Measurements from ENCODE around the gene NPW.
A peak's percentile ranks its signal among the peaks of the same experiment; 100 is the strongest.

Gene NPW

DNA sequence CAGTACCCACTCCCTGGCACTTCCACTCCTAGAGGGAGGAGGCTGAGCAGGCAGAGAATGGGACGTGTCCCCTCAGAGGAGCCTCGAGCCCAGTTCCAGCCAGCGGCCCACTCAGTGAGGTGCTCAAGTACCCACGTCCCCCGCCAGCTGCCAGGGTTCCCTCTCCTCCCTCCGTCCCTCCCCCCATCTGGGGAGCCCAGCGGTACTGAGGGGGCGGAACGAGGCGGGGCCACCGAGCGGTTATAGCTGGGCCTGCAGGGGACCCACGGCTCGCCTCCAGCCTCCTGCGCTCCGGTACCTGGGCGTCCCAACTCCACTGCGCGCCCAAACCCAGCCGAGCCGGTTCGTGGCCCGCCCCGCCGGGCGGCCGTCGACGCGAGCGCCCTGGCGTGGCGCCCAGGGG lies at the start of gene NPW:
Gene NPW (plus strand): TSS at position 268 of the 403 bp plus-strand sequence.
- H3K4me2 ChIP-seq, result peak within 1 kb of the TSS; percentile 75
- H3K27me3 ChIP-seq, result peaks cover 45% of the 10 kb centered on the region
- peak within 1 kb of the TSS; percentile 60 for H3K4me3 ChIP-seq
- no peak for TF ChIP-seq Cebpa-rat (IDR thresholded peaks at IDR 0.05)
- no peaks in the 10 kb centered on the region for H3K9me3 ChIP-seq
- H3K36me3 ChIP-seq, result no peaks in the 10 kb centered on the region
- H3K27ac ChIP-seq, result peak within 1 kb of the TSS; percentile 61; the same call in 1 of the 2 replicates
- H3K4me1 ChIP-seq, result peaks cover 56% of the 10 kb centered on the region
- H4K20me1 ChIP-seq, result 0 out of 2 replicates have a peak, but pooled peaks cover 6% of the 10 kb centered on the region
- peak within 1 kb of the TSS; percentile 66 for H3K9ac ChIP-seq

GRCh38 chr16:1971796-1972489 lies 47.6 kb upstream of the NPW start, which contains the start of gene TBL3:
Gene TBL3, plus strand, starts transcription at chr16:1972053. Its CDS starts 112 bp downstream, at chr16:1972165.
- Histone ChIP-seq H3K9ac (peak within 1 kb of the TSS; percentile 92), H3K9me3 (no peaks in the 10 kb centered on the region), H3K4me3 (peak within 1 kb of the TSS; percentile 100), H3K27ac (peak within 1 kb of the TSS; percentile 92), H4K20me1 (peaks cover 42% of the 10 kb centered on the region), H3K4me1 (peaks cover 27% of the 10 kb centered on the region), H3K27me3 (no peaks in the 10 kb centered on the region), H3K4me2 (peak within 1 kb of the TSS; percentile 99), H3K36me3 (peaks cover 38% of the 10 kb centered on the region)
- no peak for TF ChIP-seq Cebpa-rat (IDR thresholded peaks at IDR 0.05)

DNA sequence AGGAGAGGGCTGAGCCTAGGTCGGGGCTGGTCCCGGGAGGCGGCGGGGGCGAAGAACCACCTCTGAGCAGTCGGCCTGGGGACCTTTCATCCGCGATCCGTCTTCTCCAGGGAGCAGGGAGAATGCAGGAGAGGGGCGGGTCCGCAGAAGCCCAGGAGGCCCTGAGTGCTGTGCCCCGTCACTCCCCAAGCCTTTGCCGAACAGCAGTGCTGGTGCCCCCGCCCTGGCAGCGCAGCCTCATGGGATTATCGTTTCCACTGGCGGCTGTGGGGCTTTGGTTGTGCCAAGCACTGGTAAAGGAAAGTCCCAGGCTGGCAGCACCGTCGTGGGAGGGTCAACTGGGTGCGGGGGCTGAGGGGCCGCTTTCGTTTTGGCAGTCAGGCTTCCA lies 47.1 kb upstream of the NPW start:
- peaks cover 27% of the 10 kb centered on the region for H3K4me1 ChIP-seq
- peak overlapping the region; percentile 99 for H3K4me2 ChIP-seq
- H3K9ac ChIP-seq, result peak overlapping the region; percentile 92
- TF ChIP-seq Cebpa-rat (IDR thresholded peaks at IDR 0.05), result no peak
- no peaks in the 10 kb centered on the region for H3K27me3 ChIP-seq
- H3K27ac ChIP-seq, result peak overlapping the region; percentile 92
- H3K9me3 ChIP-seq, result no peaks in the 10 kb centered on the region
- H3K36me3 ChIP-seq, result peaks cover 40% of the 10 kb centered on the region
- H4K20me1 ChIP-seq, result peaks cover 43% of the 10 kb centered on the region
- peak overlapping the region; percentile 100 for H3K4me3 ChIP-seq

DNA sequence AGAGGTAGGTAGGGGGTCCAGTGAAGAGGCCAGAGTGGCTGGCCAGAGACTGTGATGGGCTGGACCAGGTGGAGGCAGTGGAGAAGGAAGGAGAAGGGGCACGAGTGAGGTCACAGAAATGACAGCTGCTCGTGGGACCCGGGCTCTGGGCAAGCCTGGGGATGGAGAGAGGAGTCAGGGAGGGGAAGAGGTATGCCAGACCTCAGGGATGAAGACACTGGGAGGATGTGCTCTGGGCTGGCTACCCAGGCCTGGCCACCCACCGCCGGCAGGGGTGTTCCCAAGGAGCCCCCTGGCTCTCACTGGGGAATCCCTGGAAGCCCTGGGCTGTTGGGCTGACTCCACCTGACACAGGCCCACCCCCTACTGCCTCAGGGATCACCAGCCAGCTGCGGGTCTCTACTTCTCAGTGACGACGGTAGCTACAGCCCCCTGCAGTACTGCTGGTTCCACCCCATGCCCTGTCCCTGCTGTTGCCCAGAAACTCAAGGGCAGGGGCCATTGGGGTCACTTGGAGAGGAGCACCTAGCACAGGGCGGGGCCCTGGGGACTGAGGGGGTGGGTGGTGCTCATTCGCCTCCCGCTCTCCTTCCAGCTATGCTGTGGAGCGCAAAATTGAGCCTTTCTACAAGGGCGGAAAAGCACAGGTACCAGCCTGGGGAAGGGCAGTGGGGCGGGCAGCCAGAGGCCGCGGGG lies 46.0 kb upstream of the NPW start:
- no peaks in the 10 kb centered on the region for H3K9me3 ChIP-seq

DNA sequence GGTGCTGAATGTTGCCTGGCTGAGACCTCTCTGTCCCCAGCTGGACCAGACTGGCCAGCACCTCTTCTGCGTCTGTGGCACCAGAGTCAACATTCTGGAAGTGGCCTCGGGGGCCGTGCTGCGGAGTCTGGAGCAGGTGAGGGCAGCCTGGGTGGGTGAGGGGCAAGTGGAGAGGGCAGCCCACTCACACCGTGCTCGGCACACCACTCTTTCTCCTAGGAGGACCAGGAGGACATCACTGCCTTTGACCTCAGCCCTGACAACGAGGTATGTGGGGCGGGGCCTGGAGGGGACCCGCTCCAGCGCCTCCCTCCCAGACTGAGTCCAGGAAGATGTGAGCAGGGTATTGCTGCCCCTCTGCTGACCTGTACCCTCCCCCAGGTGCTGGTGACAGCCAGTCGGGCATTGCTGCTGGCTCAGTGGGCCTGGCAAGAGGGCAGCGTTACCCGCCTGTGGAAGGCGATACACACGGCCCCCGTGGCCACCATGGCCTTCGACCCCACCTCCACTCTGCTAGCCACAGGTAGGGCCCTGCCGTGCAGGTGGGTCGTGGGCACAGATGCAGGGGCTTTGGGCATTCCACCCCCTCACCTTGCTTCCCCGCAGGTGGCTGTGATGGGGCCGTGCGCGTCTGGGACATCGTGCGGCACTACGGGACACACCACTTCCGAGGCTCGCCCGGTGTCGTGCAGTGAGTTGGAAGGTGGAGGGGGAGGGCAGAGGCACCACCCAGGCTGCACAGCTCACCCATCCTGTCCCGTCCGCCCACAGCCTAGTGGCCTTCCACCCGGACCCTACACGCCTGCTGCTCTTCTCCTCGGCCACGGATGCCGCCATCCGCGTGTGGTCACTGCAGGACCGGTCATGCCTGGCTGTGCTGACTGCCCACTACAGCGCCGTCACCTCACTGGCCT lies 45.2 kb upstream of the NPW start:
- H3K9me3 ChIP-seq, result no peaks in the 10 kb centered on the region
- H3K4me2 ChIP-seq, result no peak overlapping the region
- peaks cover 59% of the 10 kb centered on the region for H3K36me3 ChIP-seq
- TF ChIP-seq Cebpa-rat (IDR thresholded peaks at IDR 0.05), result no peak
- peaks cover 19% of the 10 kb centered on the region for H3K27me3 ChIP-seq
- H3K27ac ChIP-seq, result no peak overlapping the region
- H4K20me1 ChIP-seq, result peaks cover 62% of the 10 kb centered on the region
- H3K9ac ChIP-seq, result no peak overlapping the region
- peaks cover 29% of the 10 kb centered on the region for H3K4me1 ChIP-seq
- H3K4me3 ChIP-seq, result no peak overlapping the region

More for the DNA sequence above, 46.0 kb upstream of the NPW start:
- H3K36me3 ChIP-seq, result peaks cover 51% of the 10 kb centered on the region
- no peak overlapping the region for H3K27ac ChIP-seq
- H3K4me3 ChIP-seq, result peak overlapping the region; percentile 100; the same call in 1 of the 2 replicates
- H3K9ac ChIP-seq, result peak overlapping the region; percentile 92; the same call in 1 of the 2 replicates
- peaks cover 54% of the 10 kb centered on the region for H4K20me1 ChIP-seq
- peaks cover 27% of the 10 kb centered on the region for H3K4me1 ChIP-seq
- TF ChIP-seq Cebpa-rat (IDR thresholded peaks at IDR 0.05), result no peak
- H3K27me3 ChIP-seq, result peaks cover 11% of the 10 kb centered on the region
- peak overlapping the region; percentile 99 for H3K4me2 ChIP-seq

DNA sequence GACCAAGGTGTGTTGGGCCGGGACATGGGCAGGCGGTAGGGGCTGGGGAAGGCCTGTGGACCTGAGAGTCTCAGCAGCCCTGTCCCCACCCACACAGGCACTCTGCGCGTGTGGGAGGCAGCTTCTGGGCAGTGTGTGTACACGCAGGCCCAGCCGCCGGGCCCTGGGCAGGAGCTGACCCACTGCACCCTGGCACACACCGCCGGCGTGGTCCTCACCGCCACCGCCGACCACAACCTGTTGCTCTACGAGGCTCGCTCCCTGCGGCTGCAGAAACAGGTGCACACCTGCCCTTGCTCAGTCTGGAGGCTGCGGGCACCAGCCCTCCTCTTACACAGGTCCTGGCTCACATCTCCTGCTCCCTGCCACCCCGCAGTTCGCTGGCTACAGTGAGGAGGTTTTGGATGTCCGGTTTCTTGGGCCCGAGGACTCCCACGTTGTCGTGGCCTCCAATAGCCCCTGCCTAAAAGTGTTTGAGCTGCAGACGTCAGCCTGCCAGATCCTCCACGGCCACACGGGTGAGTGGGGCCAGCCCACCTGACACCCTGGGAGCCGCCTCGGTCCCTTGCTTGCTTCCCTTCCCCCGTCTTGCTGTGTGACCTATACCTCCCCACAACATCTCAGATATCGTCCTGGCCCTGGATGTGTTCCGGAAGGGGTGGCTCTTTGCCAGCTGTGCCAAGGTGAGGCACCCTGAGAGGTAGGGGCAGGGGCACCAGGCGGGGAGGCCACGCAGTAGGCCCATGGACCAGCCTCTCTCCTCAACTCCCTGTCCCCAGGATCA lies 44.0 kb upstream of the NPW start:
- H3K9me3 ChIP-seq, result no peaks in the 10 kb centered on the region
- H3K27me3 ChIP-seq, result peaks cover 31% of the 10 kb centered on the region
- H3K4me3 ChIP-seq, result no peak overlapping the region
- no peak overlapping the region for H3K27ac ChIP-seq
- peaks cover 63% of the 10 kb centered on the region for H3K36me3 ChIP-seq
- TF ChIP-seq Cebpa-rat (IDR thresholded peaks at IDR 0.05), result no peak
- peaks cover 36% of the 10 kb centered on the region for H3K4me1 ChIP-seq
- H3K4me2 ChIP-seq, result no peak overlapping the region
- no peak overlapping the region for H3K9ac ChIP-seq
- H4K20me1 ChIP-seq, result peaks cover 74% of the 10 kb centered on the region

DNA sequence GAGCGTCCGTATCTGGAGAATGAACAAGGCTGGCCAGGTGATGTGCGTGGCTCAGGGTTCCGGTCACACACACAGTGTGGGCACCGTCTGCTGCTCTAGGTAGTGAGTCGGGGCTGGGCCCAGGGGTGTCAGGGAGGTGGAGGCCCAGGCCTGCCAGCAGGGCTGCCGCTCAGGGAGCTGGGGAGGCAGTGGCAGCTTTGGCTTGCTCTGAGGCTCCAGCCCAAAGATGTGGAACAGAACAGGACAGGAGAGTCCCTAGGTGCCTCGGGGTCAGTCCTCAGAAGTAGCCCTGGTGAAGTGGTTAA lies 43.4 kb upstream of the NPW start:
- peaks cover 80% of the 10 kb centered on the region for H4K20me1 ChIP-seq
- H3K27me3 ChIP-seq, result peaks cover 37% of the 10 kb centered on the region
- no peak for TF ChIP-seq Cebpa-rat (IDR thresholded peaks at IDR 0.05)
- H3K4me3 ChIP-seq, result no peak overlapping the region
- no peak overlapping the region for H3K4me2 ChIP-seq
- no peak overlapping the region for H3K27ac ChIP-seq
- H3K9me3 ChIP-seq, result no peaks in the 10 kb centered on the region
- H3K4me1 ChIP-seq, result peaks cover 35% of the 10 kb centered on the region
- H3K36me3 ChIP-seq, result peaks cover 63% of the 10 kb centered on the region
- H3K9ac ChIP-seq, result no peak overlapping the region

DNA sequence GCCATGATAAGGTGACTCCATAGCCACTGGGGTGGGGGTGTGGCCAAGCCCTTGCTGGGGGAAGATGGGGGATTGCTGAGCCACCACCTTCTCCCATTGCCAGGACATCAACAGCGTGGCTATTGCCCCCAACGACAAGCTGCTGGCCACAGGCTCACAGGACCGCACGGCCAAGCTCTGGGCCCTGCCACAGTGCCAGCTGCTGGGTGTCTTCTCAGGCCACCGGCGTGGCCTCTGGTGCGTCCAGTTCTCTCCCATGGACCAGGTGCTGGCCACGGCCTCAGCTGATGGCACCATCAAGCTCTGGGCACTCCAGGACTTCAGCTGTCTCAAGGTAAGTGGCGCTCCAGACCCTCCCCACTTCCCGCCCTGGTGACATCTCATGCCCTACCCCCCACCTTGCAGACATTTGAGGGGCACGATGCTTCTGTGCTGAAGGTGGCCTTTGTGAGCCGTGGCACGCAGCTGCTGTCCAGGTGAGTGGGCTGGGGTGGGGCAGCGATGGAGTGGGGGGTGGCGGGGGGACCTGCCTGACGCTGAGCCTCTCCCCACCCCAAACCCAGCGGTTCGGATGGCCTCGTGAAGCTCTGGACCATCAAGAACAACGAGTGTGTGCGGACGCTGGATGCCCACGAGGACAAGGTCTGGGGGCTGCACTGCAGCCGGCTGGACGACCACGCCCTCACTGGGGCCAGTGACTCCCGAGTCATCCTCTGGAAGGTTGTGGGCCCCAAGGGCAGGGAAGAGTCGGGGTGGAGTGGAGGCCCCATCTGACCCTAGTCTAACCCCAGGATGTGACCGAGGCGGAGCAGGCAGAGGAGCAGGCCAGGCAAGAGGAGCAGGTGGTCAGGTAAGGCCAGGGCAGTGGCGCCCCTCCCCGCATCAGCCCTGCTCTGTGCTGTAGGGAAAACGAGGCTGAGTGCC lies 42.4 kb upstream of the NPW start:
- H3K4me2 ChIP-seq, result no peak overlapping the region
- no peak overlapping the region for H3K4me3 ChIP-seq
- H3K27me3 ChIP-seq, result peaks cover 47% of the 10 kb centered on the region
- H3K27ac ChIP-seq, result no peak overlapping the region
- no peak for TF ChIP-seq Cebpa-rat (IDR thresholded peaks at IDR 0.05)
- peaks cover 88% of the 10 kb centered on the region for H4K20me1 ChIP-seq
- no peaks in the 10 kb centered on the region for H3K9me3 ChIP-seq
- H3K9ac ChIP-seq, result no peak overlapping the region
- H3K4me1 ChIP-seq, result peaks cover 32% of the 10 kb centered on the region
- peaks cover 63% of the 10 kb centered on the region for H3K36me3 ChIP-seq
